Motor neuron (in vitro differentiated cells): ENCODE results near the gene IFI27. TPM values are rescaled to one million over a fixed set of nuclear protein-coding genes. Genes with fewer than 3 reads are reported as not detected.

Experiments used
- ATAC-seq, 8 experiments: fragments of 200-7000 bp; cut with Tn5 transposase; replicated peaks in 6 of 8; 2 replicates each; pipeline ENCODE4 v1.8.0; 2021; ENCODE audit warnings: mild to moderate bottlenecking in 8 of 8, moderate library complexity in 8 of 8
- H3K27ac ChIP-seq, 2 donors: fragments of 250-450 bp; sonication (Bioruptor Pico); 2 replicates each; pipeline ENCODE4 v1.9.0; 2021; ENCODE audit warnings: antibody characterized with exemption in 2 of 2, mild to moderate bottlenecking in 2 of 2, moderate library complexity in 1 of 2
- H3K4me1 ChIP-seq, 2 donors: fragments of 250-450 bp; sonication (Bioruptor Pico); replicated peaks in 1 of 2; 2 replicates each; pipeline ENCODE4 v1.6.1; 2021; ENCODE audit warnings: antibody characterized with exemption in 2 of 2, mild to moderate bottlenecking in 2 of 2, moderate library complexity in 1 of 2
- H3K4me3 ChIP-seq, 5 donors: fragments of 250-450 bp; sonication (Bioruptor Pico); 2 replicates each; pipeline ENCODE4 v1.9.0; 2021; ENCODE audit warnings: antibody characterized with exemption in 5 of 5, mild to moderate bottlenecking in 5 of 5, moderate library complexity in 4 of 5
- WGBS, 10 experiments: fragments of 450-650 bp; shearing (Covaris generic); methylation state at CpG; one replicate each; pipeline ENCODE4 v1.0.0; 2022; 5-methylcytosine and 5-hydroxymethylcytosine counted together
- in situ Hi-C, 9 experiments: fragments of 400-800 bp; cut with MboI; loops; one replicate each; pipeline ENCODE4 v1.15.0; 2021; ENCODE audit warnings: low sequenced_read_pairs in 9 of 9, low pct_unique_long_range_greater_than_20kb in 2 of 9; ENCODE audit not compliant: unreplicated experiment in 9 of 9
- total RNA-seq, 8 experiments: library from RNA; unstranded; fragments of 300-600 nt; gene quantifications; 2 replicates each; pipeline versions ENCODE4 v1.2.3 to v1.2.4, GENCODE V29; 2022

IFI27 gene
- total RNA-seq, 8 experiments from 2014 or later, result 3.3 to 795 (median 8.7) TPM

GRCh38 chr14:94111276-94112095 is 950 bp downstream of the IFI27 start:
- no peak for ATAC-seq
- 82 to 100% (median 96%) methylated on average over 1 to 6 of the region's 20 CpGs; no CpG with 5 or more reads in 3 of the 10 experiments for WGBS, 10 experiments
- peaks cover 0 to 2% of the 10 kb centered on the region in 2 donors for H3K4me1 ChIP-seq
- in situ Hi-C loops, result no loop called here
- H3K27ac ChIP-seq, result no peak overlapping the region
- no peak overlapping the region for H3K4me3 ChIP-seq

- peak in 3 of 8 experiments; percentile 60 to 68 (median 67) for ATAC-seq
- H3K4me1 ChIP-seq, result peaks cover 0 to 2% of the 10 kb centered on the region in 2 donors
- no peak overlapping the region for H3K27ac ChIP-seq
- 37 to 93% (median 82%) methylated on average over 1 to 4 of the region's 6 CpGs; no CpG with 5 or more reads in 1 of the 10 experiments for WGBS, 10 experiments
- in situ Hi-C loops, result no loop called here
- H3K4me3 ChIP-seq, result no peak overlapping the region
These were observed 2.1 kb downstream of the IFI27 start for GRCh38 chr14:94112513-94113063.

GRCh38 chr14:94113073-94113472 is 2.5 kb downstream of the IFI27 start:
- no peak overlapping the region for H3K4me3 ChIP-seq
- no peak overlapping the region for H3K27ac ChIP-seq
- 33 to 100% (median 81%) methylated on average over 1 to 6 of the region's 7 CpGs; no CpG with 5 or more reads in 2 of the 10 experiments for WGBS, 10 experiments
- peaks cover 0 to 2% of the 10 kb centered on the region in 2 donors for H3K4me1 ChIP-seq
- in situ Hi-C loops, result no loop called here
- ATAC-seq, result peak in 2 of 8 experiments; percentile 8 to 16

- ATAC-seq, result peak in 3 of 8 experiments; percentile 19 to 36 (median 27)
- no peaks in the 10 kb centered on the region for H3K4me1 ChIP-seq
- no peak overlapping the region for H3K4me3 ChIP-seq
These were observed 3.0 kb downstream of the IFI27 start for GRCh38 chr14:94113490-94113889.

GRCh38 chr14:94113908-94114588 is 3.5 kb downstream of the IFI27 start:
- no peak overlapping the region for H3K27ac ChIP-seq
- no peak for ATAC-seq
- 60 to 96% (median 79%) methylated on average over 1 to 5 of the region's 5 CpGs; no CpG with 5 or more reads in 2 of the 10 experiments for WGBS, 10 experiments
- no peak overlapping the region for H3K4me3 ChIP-seq
- in situ Hi-C loops, result no loop called here
- H3K4me1 ChIP-seq, result no peaks in the 10 kb centered on the region

More at GRCh38 chr14:94113490-94113889, 3.0 kb downstream of the IFI27 start:
- no peak overlapping the region for H3K27ac ChIP-seq
- WGBS, 10 experiments, result 50 to 100% (median 93%) methylated on average over 1 to 5 of the region's 6 CpGs; no CpG with 5 or more reads in 4 of the 10 experiments
- in situ Hi-C loops, result no loop called here

- 80 to 100% (median 91%) methylated on average over 1 to 3 of the region's 5 CpGs; no CpG with 5 or more reads in 6 of the 10 experiments for WGBS, 10 experiments
- no peak overlapping the region for H3K4me3 ChIP-seq
- no peaks in the 10 kb centered on the region for H3K4me1 ChIP-seq
- H3K27ac ChIP-seq, result no peak overlapping the region
- in situ Hi-C loops, result no loop called here
- no peak for ATAC-seq
These were observed 4.1 kb downstream of the IFI27 start for GRCh38 chr14:94114589-94115057.

- ATAC-seq, result peak in 4 of 8 experiments; percentile 12 to 91 (median 46)
- WGBS, 10 experiments, result 47 to 86% (median 66%) methylated on average over 3 to 4 of the region's 4 CpGs; no CpG with 5 or more reads in 7 of the 10 experiments
These were observed 4.6 kb downstream of the IFI27 start for GRCh38 chr14:94115058-94115591.

GRCh38 chr14:94115631-94116030 is 5.1 kb downstream of the IFI27 start:
- in situ Hi-C loops, result no loop called here

More at GRCh38 chr14:94115058-94115591, 4.6 kb downstream of the IFI27 start:
- no peak overlapping the region for H3K27ac ChIP-seq
- no peaks in the 10 kb centered on the region for H3K4me1 ChIP-seq
- in situ Hi-C loops, result no loop called here
- no peak overlapping the region for H3K4me3 ChIP-seq

GRCh38 chr14:94116701-94117100 is 6.2 kb downstream of the IFI27 start:
- Histone ChIP-seq H3K4me1 (no peaks in the 10 kb centered on the region), H3K4me3 (no peak overlapping the region), H3K27ac (no peak overlapping the region)
- in situ Hi-C loops, result no loop called here
- no peak for ATAC-seq
- 60 to 100% (median 90%) methylated on average over 1 to 7 of the region's 10 CpGs; no CpG with 5 or more reads in 5 of the 10 experiments for WGBS, 10 experiments

More at GRCh38 chr14:94115631-94116030, 5.1 kb downstream of the IFI27 start:
- H3K27ac ChIP-seq, result no peak overlapping the region
- ATAC-seq, result no peak
- WGBS, 10 experiments, result 79 to 100% (median 86%) methylated on average over 2 to 5 of the region's 15 CpGs; no CpG with 5 or more reads in 6 of the 10 experiments
- no peak overlapping the region for H3K4me3 ChIP-seq
- H3K4me1 ChIP-seq, result no peaks in the 10 kb centered on the region

- Histone ChIP-seq H3K4me3 (no peak overlapping the region), H3K4me1 (no peaks in the 10 kb centered on the region), H3K27ac (no peak overlapping the region)
- WGBS, 10 experiments, result 36 to 87% (median 57%) methylated on average over 3 to 5 of the region's 9 CpGs; no CpG with 5 or more reads in 3 of the 10 experiments
- in situ Hi-C loops, result no loop called here
- no peak for ATAC-seq
These were observed 7.3 kb downstream of the IFI27 start for GRCh38 chr14:94117856-94118255.

GRCh38 chr14:94119071-94119470 is 8.5 kb downstream of the IFI27 start:
- in situ Hi-C loops, result no loop called here
- no peak overlapping the region for H3K4me3 ChIP-seq
- no peaks in the 10 kb centered on the region for H3K4me1 ChIP-seq
- no peak for ATAC-seq
- H3K27ac ChIP-seq, result no peak overlapping the region

GRCh38 chr14:94120667-94121340 is 10.3 kb downstream of the IFI27 start:
- peak in 3 of 8 experiments; percentile 27 to 52 (median 44) for ATAC-seq
- Histone ChIP-seq H3K4me1 (no peaks in the 10 kb centered on the region), H3K27ac (no peak overlapping the region), H3K4me3 (no peak overlapping the region)
- WGBS, 10 experiments, result 40 to 84% (median 63%) methylated on average over 1 to 5 of the region's 5 CpGs; no CpG with 5 or more reads in 3 of the 10 experiments
- in situ Hi-C loops, result no loop called here
